ENCODE data around the gene LSM14B.

DNA sequence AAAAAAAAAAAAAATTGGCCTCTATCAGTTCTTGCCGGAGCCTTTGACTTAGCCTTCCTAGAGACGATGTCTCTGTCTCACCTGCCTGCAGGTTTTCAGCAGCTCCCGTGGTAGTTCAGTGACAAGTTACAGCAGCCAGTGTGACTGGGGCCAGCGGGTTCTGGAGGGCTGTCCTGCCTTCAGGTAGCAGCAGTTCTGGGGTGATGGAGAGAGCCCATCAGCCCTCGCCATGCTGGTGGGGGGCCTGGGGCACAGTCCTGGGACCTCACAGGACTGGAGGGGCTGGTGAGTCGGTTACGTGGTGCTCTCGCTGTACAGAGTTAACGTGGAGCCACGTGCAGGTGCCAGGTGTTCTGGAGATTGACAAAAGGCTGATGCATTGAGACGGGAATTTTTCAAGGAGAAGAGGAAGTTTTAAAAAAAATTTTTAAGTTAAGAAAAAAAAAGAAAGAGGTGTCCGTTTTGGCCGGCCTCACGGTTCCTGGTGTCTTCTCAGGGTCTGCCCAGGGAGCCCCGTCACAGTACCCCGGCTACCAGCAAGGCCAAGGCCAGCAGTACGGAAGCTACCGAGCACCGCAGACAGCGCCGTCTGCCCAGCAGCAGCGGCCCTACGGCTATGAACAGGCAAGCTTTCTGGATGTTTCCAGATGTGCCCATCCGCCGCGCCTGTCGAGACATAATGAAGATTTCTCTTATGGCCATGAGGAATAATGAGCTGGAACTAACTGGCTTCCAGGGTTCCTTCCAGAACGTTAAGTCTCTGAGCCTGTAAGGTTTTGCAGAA lies 51.9 kb downstream of the LSM14B start:
- TF ChIP-seq EZH2phosphoT487 (IDR thresholded peaks at IDR 0.05; ENCODE audit: low read depth, severe bottlenecking, unreplicated experiment) (no peak), EZH2 (IDR thresholded peaks at IDR 0.05; ENCODE audit: borderline replicate concordance) (no peak)
- TF ChIP-seq, protein P1, sequence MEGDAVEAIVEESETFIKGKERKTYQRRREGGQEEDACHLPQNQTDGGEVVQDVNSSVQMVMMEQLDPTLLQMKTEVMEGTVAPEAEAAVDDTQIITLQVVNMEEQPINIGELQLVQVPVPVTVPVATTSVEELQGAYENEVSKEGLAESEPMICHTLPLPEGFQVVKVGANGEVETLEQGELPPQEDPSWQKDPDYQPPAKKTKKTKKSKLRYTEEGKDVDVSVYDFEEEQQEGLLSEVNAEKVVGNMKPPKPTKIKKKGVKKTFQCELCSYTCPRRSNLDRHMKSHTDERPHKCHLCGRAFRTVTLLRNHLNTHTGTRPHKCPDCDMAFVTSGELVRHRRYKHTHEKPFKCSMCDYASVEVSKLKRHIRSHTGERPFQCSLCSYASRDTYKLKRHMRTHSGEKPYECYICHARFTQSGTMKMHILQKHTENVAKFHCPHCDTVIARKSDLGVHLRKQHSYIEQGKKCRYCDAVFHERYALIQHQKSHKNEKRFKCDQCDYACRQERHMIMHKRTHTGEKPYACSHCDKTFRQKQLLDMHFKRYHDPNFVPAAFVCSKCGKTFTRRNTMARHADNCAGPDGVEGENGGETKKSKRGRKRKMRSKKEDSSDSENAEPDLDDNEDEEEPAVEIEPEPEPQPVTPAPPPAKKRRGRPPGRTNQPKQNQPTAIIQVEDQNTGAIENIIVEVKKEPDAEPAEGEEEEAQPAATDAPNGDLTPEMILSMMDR (IDR thresholded peaks at IDR 0.05; ENCODE audit: poor library complexity) = no peak

Data from hepatocyte (in vitro differentiated cells).